H1 (cell line): ENCODE data around the gene ICAM5. TPM values are rescaled to one million over a fixed set of nuclear protein-coding genes. Genes with fewer than 3 reads are reported as not detected.

Experiments
- EP300 ChIP-seq, 2 experiments: IDR thresholded peaks; 1 replicate in 1 of 2; 2 replicates in 1 of 2; pipeline ENCODE4 v1.6.1; 2011 to 2012; ENCODE audit warnings: low read depth in 2 of 2, low read length in 2 of 2, mild to moderate bottlenecking in 2 of 2, borderline replicate concordance in 1 of 2, inconsistent platforms in 1 of 2, moderate library complexity in 1 of 2
- EZH2 ChIP-seq: fragments of 200-600 bp; sonication (generic); IDR thresholded peaks from 2 replicates; pipeline ENCODE4 v1.7.1; 2012; ENCODE audit warnings: low read depth, mild to moderate bottlenecking, moderate library complexity, low read length, inconsistent platforms; ENCODE audit not compliant: severe bottlenecking
- KDM5A ChIP-seq: fragments of 200-600 bp; IDR thresholded peaks from 2 replicates; pipeline ENCODE4 v1.7.1; 2012; ENCODE audit warnings: mild to moderate bottlenecking, low read length, inconsistent platforms, mixed read lengths
- MAFK ChIP-seq: IDR thresholded peaks from 2 replicates; pipeline ENCODE4 v1.6.1; 2012; ENCODE audit warnings: low read depth, mild to moderate bottlenecking, improper control_type of control experiment, low read length
- NRF1 ChIP-seq: IDR thresholded peaks from 2 replicates; pipeline ENCODE4 v1.6.1; 2011; ENCODE audit warnings: mild to moderate bottlenecking, low read depth, low read length, improper control_type of control experiment
- POLR2AphosphoS5 ChIP-seq: IDR thresholded peaks from 2 replicates; pipeline ENCODE4 v1.6.1; 2011; ENCODE audit warnings: low read depth, low read length
- RAD21 ChIP-seq, 2 experiments: IDR thresholded peaks in 1 of 2; conservative IDR thresholded peaks in 1 of 2; 2 replicates each; pipeline ENCODE4 v1.6.1; 2011; ENCODE audit warnings: low read depth in 2 of 2, low read length in 2 of 2, improper control_type of control experiment in 1 of 2, inconsistent platforms in 1 of 2, mild to moderate bottlenecking in 1 of 2, moderate library complexity in 1 of 2
- RBBP5 ChIP-seq: IDR thresholded peaks from 2 replicates; pipeline ENCODE4 v1.7.1; 2012; ENCODE audit warnings: low read depth, mild to moderate bottlenecking, inconsistent platforms, low read length, moderate library complexity, borderline replicate concordance
- RFX5 ChIP-seq: IDR thresholded peaks from 2 replicates; pipeline ENCODE4 v1.6.1; 2011; ENCODE audit warnings: low read depth, low read length, improper control_type of control experiment, borderline replicate concordance
- RNF2 ChIP-seq: fragments of 200-900, 300-1000 bp; sonication (generic); IDR thresholded peaks from 2 replicates; pipeline ENCODE4 v1.7.1; 2016; ENCODE audit warnings: borderline replicate concordance, low read depth, mild to moderate bottlenecking, antibody characterized with exemption, low read length; ENCODE audit not compliant: poor library complexity, severe bottlenecking; ENCODE audit errors: missing control alignments
- RXRA ChIP-seq: IDR thresholded peaks from 2 replicates; pipeline ENCODE4 v1.6.1; 2011; ENCODE audit warnings: low read depth, mild to moderate bottlenecking, low read length, moderate library complexity; ENCODE audit not compliant: insufficient read depth
- SAP30 ChIP-seq: fragments of 300-600 bp; sonication (generic); IDR thresholded peaks from 2 replicates; pipeline ENCODE4 v1.7.1; 2012; ENCODE audit warnings: low read length, moderate library complexity, mild to moderate bottlenecking, inconsistent platforms; ENCODE audit not compliant: insufficient read depth, insufficient replicate concordance
- SIN3A ChIP-seq, 2 experiments: IDR thresholded peaks in 1 of 2; conservative IDR thresholded peaks in 1 of 2; 2 replicates each; pipeline ENCODE4 v1.6.1; 2011 to 2012; ENCODE audit warnings: low read length in 2 of 2, improper control_type of control experiment in 1 of 2, low read depth in 1 of 2, mild to moderate bottlenecking in 1 of 2
- SUZ12 ChIP-seq: fragments of 200-600 bp; sonication (generic); IDR thresholded peaks from 2 replicates; pipeline ENCODE4 v1.6.1; 2012; ENCODE audit warnings: mild to moderate bottlenecking, inconsistent platforms, low read length, moderate library complexity, mixed read lengths
- TEAD4 ChIP-seq: IDR thresholded peaks from 2 replicates; pipeline ENCODE4 v1.6.1; 2012; ENCODE audit warnings: low read depth, low read length, inconsistent platforms, mixed read lengths
- ZNF274 ChIP-seq: IDR thresholded peaks from 2 replicates; pipeline ENCODE4 v1.7.0; 2012; ENCODE audit warnings: low read length, borderline replicate concordance; ENCODE audit errors: extremely low read depth
- polyA plus RNA-seq, 7 experiments: library from polyadenylated mRNA; depleted of rRNA in 3 of 7; stranded (reverse) in 5 of 7; unstranded in 2 of 7; fragments of >200 nt in 5 of 7; fragments of 200-250 nt in 2 of 7; gene quantifications; 1 replicate in 5 of 7; 2 replicates in 1 of 7; 4 replicates in 1 of 7; pipeline versions ENCODE4 v1.2.1 to v1.2.3, GENCODE V29; 2011 to 2013; ENCODE audit warnings: missing spikeins in 2 of 7, mixed read lengths in 2 of 7
- total RNA-seq: library from RNA; stranded (reverse); fragmentation: NEBNext Ultra II Directional; extraction: Animal tissue kit (Norgen Biotek cat#: 25700); gene quantifications from 2 replicates; pipeline ENCODE4 v1.2.1, GENCODE V29; 2021
- TF ChIP-seq, protein P1 (sequence below): IDR thresholded peaks from 2 replicates; pipeline ENCODE4 v1.6.1; 2012; ENCODE audit warnings: low read length, inconsistent platforms
- TF ChIP-seq, protein P2 (sequence below): IDR thresholded peaks from 2 replicates; pipeline ENCODE4 v1.6.1; 2012; ENCODE audit warnings: inconsistent platforms

The ICAM5 gene
- total and polyA plus RNA-seq, 2 of the 8 experiments (the other 6 are each of a cell fraction or from before 2014, with no cell fraction given), result 3.9 to 4.8 TPM

DNA sequence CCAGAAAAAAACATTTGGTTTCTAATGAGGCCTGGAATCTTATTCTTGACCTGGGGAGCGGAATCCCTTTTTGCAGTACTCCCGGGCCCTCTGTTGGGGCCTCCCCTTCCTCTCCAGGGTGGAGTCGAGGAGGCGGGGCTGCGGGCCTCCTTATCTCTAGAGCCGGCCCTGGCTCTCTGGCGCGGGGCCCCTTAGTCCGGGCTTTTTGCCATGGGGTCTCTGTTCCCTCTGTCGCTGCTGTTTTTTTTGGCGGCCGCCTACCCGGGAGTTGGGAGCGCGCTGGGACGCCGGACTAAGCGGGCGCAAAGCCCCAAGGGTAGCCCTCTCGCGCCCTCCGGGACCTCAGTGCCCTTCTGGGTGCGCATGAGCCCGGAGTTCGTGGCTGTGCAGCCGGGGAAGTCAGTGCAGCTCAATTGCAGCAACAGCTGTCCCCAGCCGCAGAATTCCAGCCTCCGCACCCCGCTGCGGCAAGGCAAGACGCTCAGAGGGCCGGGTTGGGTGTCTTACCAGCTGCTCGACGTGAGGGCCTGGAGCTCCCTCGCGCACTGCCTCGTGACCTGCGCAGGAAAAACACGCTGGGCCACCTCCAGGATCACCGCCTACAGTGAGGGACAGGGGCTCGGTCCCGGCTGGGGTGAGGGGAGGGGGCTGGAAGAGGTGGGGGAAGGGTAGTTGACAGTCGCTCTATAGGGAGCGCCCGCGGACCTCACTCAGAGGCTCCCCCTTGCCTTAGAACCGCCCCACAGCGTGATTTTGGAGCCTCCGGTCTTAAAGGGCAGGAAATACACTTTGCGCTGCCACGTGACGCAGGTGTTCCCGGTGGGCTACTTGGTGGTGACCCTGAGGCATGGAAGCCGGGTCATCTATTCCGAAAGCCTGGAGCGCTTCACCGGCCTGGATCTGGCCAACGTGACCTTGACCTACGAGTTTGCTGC, 2.7 kb upstream of the ICAM5 start, which contains the start of gene ICAM4 (continued):
- peak in 1 of 2 experiments; percentile 19; a peak in 1 of 4 replicates for TF ChIP-seq SIN3A (conservative IDR thresholded peaks at IDR 0.05 in 1 of 2, IDR thresholded peaks at IDR 0.05 in 1 of 2; ENCODE audit: low read depth in 1 of 2, low read length in 2 of 2)
- TF ChIP-seq, protein P1, sequence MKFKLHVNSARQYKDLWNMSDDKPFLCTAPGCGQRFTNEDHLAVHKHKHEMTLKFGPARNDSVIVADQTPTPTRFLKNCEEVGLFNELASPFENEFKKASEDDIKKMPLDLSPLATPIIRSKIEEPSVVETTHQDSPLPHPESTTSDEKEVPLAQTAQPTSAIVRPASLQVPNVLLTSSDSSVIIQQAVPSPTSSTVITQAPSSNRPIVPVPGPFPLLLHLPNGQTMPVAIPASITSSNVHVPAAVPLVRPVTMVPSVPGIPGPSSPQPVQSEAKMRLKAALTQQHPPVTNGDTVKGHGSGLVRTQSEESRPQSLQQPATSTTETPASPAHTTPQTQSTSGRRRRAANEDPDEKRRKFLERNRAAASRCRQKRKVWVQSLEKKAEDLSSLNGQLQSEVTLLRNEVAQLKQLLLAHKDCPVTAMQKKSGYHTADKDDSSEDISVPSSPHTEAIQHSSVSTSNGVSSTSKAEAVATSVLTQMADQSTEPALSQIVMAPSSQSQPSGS, result no peak
- no peak for TF ChIP-seq RNF2
- no peak for TF ChIP-seq KDM5A
- TF ChIP-seq TEAD4, result 0 out of 2 replicates have a peak, but pooled peaks have one; percentile 58
- TF ChIP-seq POLR2AphosphoS5, result no peak
- TF ChIP-seq RBBP5, result peak; percentile 49; the same call in 1 of the 2 replicates
- no peak for TF ChIP-seq RFX5
- TF ChIP-seq ZNF274, result no peak
- no peak for TF ChIP-seq EP300 (IDR thresholded peaks at IDR 0.05; ENCODE audit: borderline replicate concordance in 1 of 2, low read depth in 2 of 2, low read length in 2 of 2)
- TF ChIP-seq NRF1, result no peak
- TF ChIP-seq, protein P2, sequence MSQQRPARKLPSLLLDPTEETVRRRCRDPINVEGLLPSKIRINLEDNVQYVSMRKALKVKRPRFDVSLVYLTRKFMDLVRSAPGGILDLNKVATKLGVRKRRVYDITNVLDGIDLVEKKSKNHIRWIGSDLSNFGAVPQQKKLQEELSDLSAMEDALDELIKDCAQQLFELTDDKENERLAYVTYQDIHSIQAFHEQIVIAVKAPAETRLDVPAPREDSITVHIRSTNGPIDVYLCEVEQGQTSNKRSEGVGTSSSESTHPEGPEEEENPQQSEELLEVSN, result peak; percentile 85
- no peak for TF ChIP-seq SAP30
- TF ChIP-seq RXRA, result no peak
- no peak for TF ChIP-seq EZH2
- TF ChIP-seq RAD21 (IDR thresholded peaks at IDR 0.05 in 1 of 2, conservative IDR thresholded peaks at IDR 0.05 in 1 of 2; ENCODE audit: low read depth in 2 of 2, low read length in 2 of 2), result no peak
- peak; percentile 57; the same call in 1 of the 2 replicates for TF ChIP-seq SUZ12
- TF ChIP-seq MAFK, result no peak
